H1 (cell line): ENCODE results near the gene HRH2.

Experiments used
- CTCF ChIP-seq, 3 experiments: IDR thresholded peaks; 1 replicate in 2 of 3; 2 replicates in 1 of 3; pipeline versions ENCODE4 v1.5.1 to v1.6.1; 2011; ENCODE audit warnings: low read length in 3 of 3, mild to moderate bottlenecking in 3 of 3, inconsistent platforms in 2 of 3, low read depth in 1 of 3, moderate library complexity in 1 of 3; ENCODE audit not compliant: insufficient read depth in 1 of 3; ENCODE audit errors: control extremely low read depth in 1 of 3
- POLR2A ChIP-seq, 2 experiments: IDR thresholded peaks; 1 replicate in 1 of 2; 2 replicates in 1 of 2; pipeline ENCODE4 v1.6.1; 2011; ENCODE audit warnings: low read depth in 2 of 2, low read length in 2 of 2, mild to moderate bottlenecking in 2 of 2; ENCODE audit errors: control extremely low read depth in 1 of 2
- TAF1 ChIP-seq: IDR thresholded peaks from 2 replicates; pipeline ENCODE4 v1.6.1; 2011; ENCODE audit warnings: mild to moderate bottlenecking, low read depth, low read length
- TCF12 ChIP-seq: IDR thresholded peaks from 2 replicates; pipeline ENCODE4 v1.6.1; 2011; ENCODE audit warnings: low read depth, mild to moderate bottlenecking, low read length

DNA sequence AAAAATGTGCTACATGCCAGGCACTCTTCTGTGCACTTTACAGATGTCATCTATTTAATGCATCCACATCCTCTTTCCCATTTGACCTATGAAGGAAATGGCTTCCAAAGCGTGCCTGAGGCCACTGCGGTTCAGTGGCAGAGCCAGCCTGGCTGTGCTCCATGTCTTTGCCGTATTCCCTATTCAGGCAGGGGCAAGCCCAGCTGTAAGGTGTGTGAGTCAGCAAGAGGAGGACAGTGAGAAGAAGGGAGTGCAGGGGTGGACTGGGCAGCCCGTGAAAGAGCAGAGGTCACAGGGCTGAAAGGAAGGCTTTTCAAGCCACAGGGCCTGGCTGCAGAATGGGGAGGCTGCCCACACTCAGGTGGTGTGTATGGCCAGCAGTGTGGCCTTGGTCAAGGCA lies 91.7 kb downstream of the HRH2 start:
- TF ChIP-seq POLR2A (IDR thresholded peaks at IDR 0.05; ENCODE audit: control extremely low read depth in 1 of 2, low read depth in 2 of 2, low read length in 2 of 2): no peak
- TF ChIP-seq TCF12: no peak
- TF ChIP-seq CTCF (IDR thresholded peaks at IDR 0.05; ENCODE audit: control extremely low read depth in 1 of 3, insufficient read depth in 1 of 3, low read depth in 1 of 3, low read length in 3 of 3): no peak
- no peak for TF ChIP-seq TAF1
